Activated T-cell treated with anti-CD3 and anti-CD28 coated beads, Interleukin-2, amount 50 U/mL, for 4 hours (primary cell): ENCODE results near the gene CADPS2. TPM values are rescaled to one million over a fixed set of nuclear protein-coding genes. Genes with fewer than 3 reads are reported as not detected.
"Not testable (repeated sequence)": the region's sequence is repeated elsewhere in the genome, so short reads cannot be mapped to it uniquely, and the experiment has no call there.

Experiments used
- ATAC-seq, 2 donors: fragments of 200-7000 bp; cut with Tn5 transposase; one replicate each; pipeline ENCODE4 v1.10.0; 2021
- DNase-seq: peaks from one replicate; pipeline ENCODE4 v3.0.0-alpha.2; 2020
- H3K27me3 Mint-ChIP-seq: one replicate; pipeline ENCODE4 v1.8.0; 2021; ENCODE audit warnings: low read depth, mixed read lengths
- H3K36me3 Mint-ChIP-seq: one replicate; pipeline ENCODE4 v1.8.0; 2022; ENCODE audit warnings: mixed read lengths; ENCODE audit not compliant: insufficient read depth
- H3K4me1 Mint-ChIP-seq: one replicate; pipeline ENCODE4 v1.8.0; 2021; ENCODE audit warnings: low read depth, mixed read lengths
- H3K4me3 Mint-ChIP-seq: one replicate; pipeline ENCODE4 v1.8.0; 2021; ENCODE audit warnings: mild to moderate bottlenecking, moderate library complexity, mixed read lengths
- H3K9me3 Mint-ChIP-seq: one replicate; pipeline ENCODE4 v1.8.0; 2021; ENCODE audit warnings: mixed read lengths
- total RNA-seq, 3 donors: library from RNA; stranded (reverse); gene quantifications; one replicate each; pipeline ENCODE4 v1.2.1, GENCODE V29; 2021

Gene CADPS2
- total RNA-seq, 3 donors from 2014 or later, result 0.11 to 0.18 (median 0.16) TPM

DNA sequence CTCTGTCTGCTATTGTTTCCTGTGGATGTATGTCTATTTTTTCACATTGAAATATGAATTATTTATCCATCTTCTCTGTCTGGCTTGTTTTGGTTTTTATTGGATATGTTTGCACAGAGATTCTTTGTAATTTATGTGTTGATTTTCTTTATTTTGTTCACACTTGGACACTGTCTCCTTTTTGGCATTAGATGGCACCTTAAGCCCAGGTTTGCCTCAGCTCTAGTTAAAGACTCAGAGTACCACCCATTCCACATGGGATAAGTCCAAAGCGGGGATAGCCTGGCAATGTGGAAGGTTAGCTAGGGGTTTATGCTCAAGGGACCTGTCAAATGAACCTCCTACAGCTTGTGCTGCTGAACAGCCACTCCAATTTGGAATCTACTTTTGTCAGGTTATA is 595.8 kb downstream of the CADPS2 start:
- H3K4me1 Mint-ChIP-seq, result no peaks in the 10 kb centered on the region
- no peaks in the 10 kb centered on the region for H3K36me3 Mint-ChIP-seq
- H3K4me3 Mint-ChIP-seq, result no peak overlapping the region
- peaks cover 3% of the 10 kb centered on the region for H3K27me3 Mint-ChIP-seq
- DNase-seq, result no peak
- ATAC-seq, result no peak
- peaks cover 7% of the 10 kb centered on the region for H3K9me3 Mint-ChIP-seq

DNA sequence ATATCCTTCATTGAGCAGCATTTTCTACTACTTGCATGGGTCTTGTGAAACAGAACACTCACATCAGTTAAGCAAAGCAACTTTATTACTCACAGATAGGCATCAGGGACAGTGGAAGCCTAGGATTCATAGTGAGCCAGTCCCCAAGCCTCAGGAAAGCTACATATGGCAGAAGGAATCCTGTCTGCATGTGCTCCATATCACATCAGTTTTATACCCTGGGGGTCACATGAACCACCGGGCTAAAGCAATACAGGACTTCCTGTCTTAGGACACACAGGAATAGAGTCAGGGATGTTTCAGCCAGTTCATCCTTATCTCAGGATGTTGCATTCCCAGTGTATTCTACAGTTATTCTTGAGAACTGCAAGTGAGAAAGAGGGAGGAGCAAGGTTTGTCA is 596.8 kb downstream of the CADPS2 start:
- Mint-ChIP-seq H3K4me1 (no peaks in the 10 kb centered on the region), H3K36me3 (no peaks in the 10 kb centered on the region)
- no peak for ATAC-seq

DNA sequence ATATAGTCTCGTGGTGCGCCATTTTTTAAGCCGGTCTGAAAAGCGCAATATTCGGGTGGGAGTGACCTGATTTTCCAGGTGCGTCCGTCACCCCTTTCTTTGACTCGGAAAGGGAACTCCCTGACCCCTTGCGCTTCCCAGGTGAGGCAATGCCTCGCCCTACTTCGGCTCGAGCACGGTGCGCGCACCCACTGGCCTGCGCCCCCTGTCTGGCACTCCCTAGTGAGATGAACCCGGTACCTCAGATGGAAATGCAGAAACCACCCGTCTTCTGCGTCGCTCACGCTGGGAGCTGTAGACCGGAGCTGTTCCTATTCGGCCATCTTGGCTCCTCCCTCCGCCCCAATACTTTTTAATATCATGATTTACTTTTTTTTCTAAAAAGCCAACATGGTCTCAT is 601.7 kb downstream of the CADPS2 start:
- not testable (repeated sequence) for ATAC-seq, H3K9me3 Mint-ChIP-seq, H3K36me3 Mint-ChIP-seq, DNase-seq, H3K27me3 Mint-ChIP-seq, H3K4me3 Mint-ChIP-seq, H3K4me1 Mint-ChIP-seq

More for the DNA sequence above, 596.8 kb downstream of the CADPS2 start:
- H3K4me3 Mint-ChIP-seq, result no peak overlapping the region
- H3K27me3 Mint-ChIP-seq, result no peaks in the 10 kb centered on the region
- peaks cover 3% of the 10 kb centered on the region for H3K9me3 Mint-ChIP-seq
- DNase-seq, result no peak

DNA sequence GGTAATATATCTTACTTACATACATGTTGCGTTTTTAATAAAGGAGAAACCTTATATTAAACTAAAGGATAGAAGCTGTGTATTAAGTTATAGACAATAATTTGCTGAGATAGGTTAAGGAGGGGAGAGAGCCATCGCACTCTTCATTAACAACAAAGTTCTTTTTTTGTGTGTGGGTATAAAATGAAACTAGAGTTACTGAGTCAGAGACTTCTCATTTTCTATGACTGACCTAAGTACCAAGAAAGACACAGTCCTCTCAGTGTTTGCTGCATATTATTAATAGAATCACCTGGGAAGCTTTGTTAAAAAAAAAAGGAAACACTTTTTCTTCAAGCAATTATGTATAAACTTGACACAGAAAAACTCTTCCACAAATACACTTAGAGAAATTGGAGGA is 613.1 kb downstream of the CADPS2 start:
- H3K36me3 Mint-ChIP-seq, result no peaks in the 10 kb centered on the region
- DNase-seq, result no peak
- ATAC-seq, result no peak
- H3K4me3 Mint-ChIP-seq, result no peak overlapping the region
- H3K4me1 Mint-ChIP-seq, result no peaks in the 10 kb centered on the region
- no peaks in the 10 kb centered on the region for H3K27me3 Mint-ChIP-seq
- H3K9me3 Mint-ChIP-seq, result peaks cover 4% of the 10 kb centered on the region

DNA sequence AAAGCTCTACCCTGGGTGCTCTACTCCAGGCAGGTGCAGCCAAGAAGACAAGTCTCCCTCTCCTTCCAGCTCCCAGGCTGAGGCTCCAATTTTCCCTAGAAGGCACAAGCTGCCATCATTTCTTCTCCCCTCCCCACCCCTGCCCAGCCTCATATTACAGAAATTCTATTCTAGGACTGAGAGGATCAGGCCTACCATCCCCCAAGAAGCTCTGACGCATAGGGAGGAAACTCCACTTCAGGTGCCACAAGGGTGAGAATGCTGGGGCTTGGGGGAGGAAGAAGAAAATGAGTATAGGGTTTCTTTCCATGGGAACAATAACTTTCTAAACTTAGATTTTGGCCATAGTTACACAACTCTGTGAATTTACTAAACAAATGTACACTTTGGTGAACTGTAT is 617.0 kb downstream of the CADPS2 start:
- Mint-ChIP-seq H3K36me3 (no peaks in the 10 kb centered on the region), H3K4me1 (no peaks in the 10 kb centered on the region), H3K27me3 (no peaks in the 10 kb centered on the region), H3K9me3 (peaks cover 4% of the 10 kb centered on the region), H3K4me3 (no peak overlapping the region)
- no peak for DNase-seq
- no peak for ATAC-seq

Other genes with a start within 250 kb of the CADPS2 start
- not detected for gene RNF133, start 187.3 kb downstream of the CADPS2 start, total RNA-seq
- not detected for gene RNF148, start 183.5 kb downstream of the CADPS2 start, total RNA-seq
- gene TAS2R16, start 109.2 kb upstream of the CADPS2 start, total RNA-seq, result not detected